Gastrocnemius medialis (tissue), 4 donors: ENCODE data around the gene MYDGF.

ENCODE experiments used
- POLR2A ChIP-seq, 2 donors: fragments of 450-650 bp; IDR thresholded peaks; one replicate each; pipeline ENCODE4 v1.6.1; 2017; ENCODE audit warnings: antibody characterized with exemption in 2 of 2, mild to moderate bottlenecking in 2 of 2, moderate library complexity in 2 of 2
- TF ChIP-seq, protein P1 (sequence below), 5 experiments: fragments of 450-650 bp in 3 of 5; fragments of 200-600 bp in 2 of 5; sonication (generic) in 2 of 5; IDR thresholded peaks in 4 of 5; conservative IDR thresholded peaks in 1 of 5; 1 replicate in 4 of 5; 2 replicates in 1 of 5; pipeline ENCODE4 v1.5.1; 2016 to 2019; ENCODE audit warnings: antibody characterized with exemption in 5 of 5, mild to moderate bottlenecking in 3 of 5, moderate library complexity in 3 of 5

DNA sequence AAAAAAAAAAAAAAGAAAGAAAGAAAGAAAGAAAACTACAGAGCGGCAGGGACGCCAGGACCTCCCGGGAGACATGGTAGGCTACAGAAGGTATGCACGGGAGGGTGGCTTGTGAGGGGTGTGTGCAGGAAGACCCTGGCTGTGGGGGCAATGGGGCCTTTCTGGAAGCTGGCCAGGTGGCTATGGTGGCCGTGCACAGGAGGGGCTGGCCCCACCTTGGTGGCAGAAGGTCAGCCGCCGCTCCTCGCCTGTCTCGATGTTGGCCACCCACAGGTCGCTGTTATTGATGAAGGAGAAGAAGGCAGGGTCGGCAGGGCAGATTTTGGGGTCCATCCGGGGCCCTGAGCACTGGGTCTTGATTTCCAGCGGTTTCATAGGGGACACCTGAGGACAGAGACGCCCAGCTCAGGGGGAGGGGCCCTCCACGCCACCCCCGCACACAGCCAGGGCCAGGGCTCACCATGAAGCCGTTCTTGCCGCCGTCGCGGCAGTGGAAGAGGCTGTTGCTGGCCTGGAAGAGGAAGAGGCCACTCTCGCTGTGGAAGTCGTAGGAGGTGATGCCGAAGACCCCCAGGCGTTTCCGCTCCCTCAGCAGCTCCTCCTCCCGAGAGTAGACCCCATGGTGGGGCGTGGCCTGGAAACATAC lies 33.7 kb upstream of the MYDGF start:
- TF ChIP-seq, protein P1, sequence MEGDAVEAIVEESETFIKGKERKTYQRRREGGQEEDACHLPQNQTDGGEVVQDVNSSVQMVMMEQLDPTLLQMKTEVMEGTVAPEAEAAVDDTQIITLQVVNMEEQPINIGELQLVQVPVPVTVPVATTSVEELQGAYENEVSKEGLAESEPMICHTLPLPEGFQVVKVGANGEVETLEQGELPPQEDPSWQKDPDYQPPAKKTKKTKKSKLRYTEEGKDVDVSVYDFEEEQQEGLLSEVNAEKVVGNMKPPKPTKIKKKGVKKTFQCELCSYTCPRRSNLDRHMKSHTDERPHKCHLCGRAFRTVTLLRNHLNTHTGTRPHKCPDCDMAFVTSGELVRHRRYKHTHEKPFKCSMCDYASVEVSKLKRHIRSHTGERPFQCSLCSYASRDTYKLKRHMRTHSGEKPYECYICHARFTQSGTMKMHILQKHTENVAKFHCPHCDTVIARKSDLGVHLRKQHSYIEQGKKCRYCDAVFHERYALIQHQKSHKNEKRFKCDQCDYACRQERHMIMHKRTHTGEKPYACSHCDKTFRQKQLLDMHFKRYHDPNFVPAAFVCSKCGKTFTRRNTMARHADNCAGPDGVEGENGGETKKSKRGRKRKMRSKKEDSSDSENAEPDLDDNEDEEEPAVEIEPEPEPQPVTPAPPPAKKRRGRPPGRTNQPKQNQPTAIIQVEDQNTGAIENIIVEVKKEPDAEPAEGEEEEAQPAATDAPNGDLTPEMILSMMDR (IDR thresholded peaks at IDR 0.05 in 4 of 5, conservative IDR thresholded peaks at IDR 0.05 in 1 of 5), result no peak
- TF ChIP-seq POLR2A (IDR thresholded peaks at IDR 0.05), result no peak
